ENCODE data around the gene LAPTM5. TPM values are rescaled to one million over a fixed set of nuclear protein-coding genes. Genes with fewer than 3 reads are reported as not detected.

LAPTM5 gene
- total and polyA plus RNA-seq, 2 of the 8 experiments (the other 6 are each of a cell fraction or from before 2014, with no cell fraction given): 0.37 to 1.4 TPM

- TF ChIP-seq NANOG (IDR thresholded peaks at IDR 0.05; ENCODE audit: insufficient read depth, low read depth, low read length, poor library complexity, severe bottlenecking) (no peak), ZNF274 (IDR thresholded peaks at IDR 0.05; ENCODE audit: borderline replicate concordance, extremely low read depth, low read length) (no peak)
Observed at GRCh38 chr1:30684881-30685795, 72.4 kb downstream of the LAPTM5 start (continued).
